NCI-H460 (cell line): Measurements from ENCODE around the gene PLTP. TPM values are rescaled to one million over a fixed set of nuclear protein-coding genes. Genes with fewer than 3 reads are reported as not detected.
A peak's percentile ranks its signal among the peaks of the same experiment; 100 is the strongest.

Experiments
- DNase-seq: peaks from one replicate; pipeline ENCODE4 v3.0.0-alpha.2; 2016; ENCODE audit warnings: low read depth; ENCODE audit errors: extremely low read depth
- total RNA-seq: library from RNA; depleted of rRNA; stranded (reverse); fragments of >200 nt; shearing (Covaris generic); gene quantifications from 2 replicates; pipeline ENCODE4 v1.2.3, GENCODE V29; 2014

Gene PLTP
- total RNA-seq, 1 experiment from 2014 or later = 116 TPM

- DNase-seq = no peak
Observed at GRCh38 chr20:45921337-45922189, 9.6 kb upstream of the PLTP start.

- no peak for DNase-seq
Observed at GRCh38 chr20:45920462-45921336, 8.7 kb upstream of the PLTP start.

- DNase-seq = no peak
Observed at GRCh38 chr20:45919542-45920399, 7.8 kb upstream of the PLTP start.

GRCh38 chr20:45918779-45919537, 7.0 kb upstream of the PLTP start:
- DNase-seq = no peak

GRCh38 chr20:45918182-45918737, 6.3 kb upstream of the PLTP start:
- DNase-seq = no peak

- no peak for DNase-seq
Observed at GRCh38 chr20:45917790-45918141, 5.8 kb upstream of the PLTP start.

GRCh38 chr20:45913116-45913515, 1.2 kb upstream of the PLTP start:
- DNase-seq = no peak

GRCh38 chr20:45912344-45912682, 358 bp upstream of the PLTP start:
- no peak for DNase-seq

- DNase-seq = peak; percentile 99
Observed at GRCh38 chr20:45910670-45911485, 1.1 kb downstream of the PLTP start.

- no peak for DNase-seq
Observed at GRCh38 chr20:45909817-45910669, 1.9 kb downstream of the PLTP start.

- no peak for DNase-seq
Observed at GRCh38 chr20:45909336-45909808, 2.6 kb downstream of the PLTP start.

- DNase-seq = no peak
Observed at GRCh38 chr20:45908084-45908483, 3.9 kb downstream of the PLTP start.

- DNase-seq = no peak
Observed at GRCh38 chr20:45907219-45907948, 4.6 kb downstream of the PLTP start.

GRCh38 chr20:45905505-45906079, 6.4 kb downstream of the PLTP start:
- DNase-seq = no peak

- DNase-seq = no peak
Observed at GRCh38 chr20:45904583-45905504, 7.1 kb downstream of the PLTP start.

- DNase-seq = no peak
Observed at GRCh38 chr20:45902199-45902701, 9.7 kb downstream of the PLTP start.
